Bladder microvascular endothelial cell (primary cell): ENCODE data around the gene YJEFN3. TPM values are rescaled to one million over a fixed set of nuclear protein-coding genes. Genes with fewer than 3 reads are reported as not detected.

Experiments used
- total RNA-seq: library from RNA; depleted of rRNA; stranded (reverse); fragments of >200 nt; gene quantifications from 2 replicates; pipeline ENCODE4 v1.2.3, GENCODE V29; 2014

YJEFN3 gene
- 0.31 TPM in 1 of 2 replicates, not detected in the other for total RNA-seq

GRCh38 chr19:19528721-19529490 lies at the start of gene YJEFN3:
Gene YJEFN3 (plus strand): TSS chr19:19528911. CDS start chr19:19528933, 22 bp downstream.

GRCh38 chr19:19514881-19515641 lies 13.7 kb upstream of the YJEFN3 start, which contains the start of gene TSSK6:
Gene TSSK6 (minus strand): TSS chr19:19515548. CDS start chr19:19515427, 121 bp downstream.

GRCh38 chr19:19515642-19516519 lies 12.8 kb upstream of the YJEFN3 start, which contains the start of gene NDUFA13:
Gene NDUFA13 (plus strand): TSS chr19:19516225. CDS start chr19:19516239, 14 bp downstream.

GRCh38 chr19:19538061-19538784 lies 9.5 kb downstream of the YJEFN3 start, which contains the start of gene CILP2:
Gene CILP2 (plus strand): TSS chr19:19538265. CDS start chr19:19538350, 85 bp downstream.

Other genes starting within 250 kb of the YJEFN3 start
- gene SUGP1, start 208.4 kb upstream of the YJEFN3 start, total RNA-seq, result 21.0 and 27.0 TPM in 2 replicates
- 13.8 and 48.1 TPM in 2 replicates for gene MAU2, start 208.1 kb upstream of the YJEFN3 start, total RNA-seq
- gene GATAD2A, start 123.2 kb upstream of the YJEFN3 start, total RNA-seq, result 32.9 and 70.2 TPM in 2 replicates
- gene TSSK6, start 13.4 kb upstream of the YJEFN3 start, total RNA-seq, result 1.0 and 1.3 TPM in 2 replicates
- gene NDUFA13, start 12.7 kb upstream of the YJEFN3 start, total RNA-seq, result 183 and 201 TPM in 2 replicates
- under 0.01 TPM in 1 of 2 replicates, not detected in the other for gene CILP2, start 9.4 kb downstream of the YJEFN3 start, total RNA-seq
- 0.06 TPM in 1 of 2 replicates, not detected in the other for gene PBX4, start 89.8 kb downstream of the YJEFN3 start, total RNA-seq
- gene LPAR2, start 99.3 kb downstream of the YJEFN3 start, total RNA-seq, result 0.16 and 1.2 TPM in 2 replicates
- 5.5 and 9.8 TPM in 2 replicates for gene GMIP, start 114.7 kb downstream of the YJEFN3 start, total RNA-seq
- gene ATP13A1, start 134.8 kb downstream of the YJEFN3 start, total RNA-seq, result 18.6 and 37.9 TPM in 2 replicates
- 9.7 and 13.0 TPM in 2 replicates for gene ZNF101, start 139.9 kb downstream of the YJEFN3 start, total RNA-seq
- 3.4 and 5.3 TPM in 2 replicates for gene ZNF14, start 204.2 kb downstream of the YJEFN3 start, total RNA-seq